Lower lobe of right lung (tissue), 2 donors: ENCODE measurements around the gene CDH23. TPM values are rescaled to one million over a fixed set of nuclear protein-coding genes. Genes with fewer than 3 reads are reported as not detected.

Source experiments
- ATAC-seq, 2 donors: fragments of 200-7000 bp; cut with Tn5 transposase; one replicate each; pipeline ENCODE4 v1.9.1; 2020 to 2022; ENCODE audit warnings: mild to moderate bottlenecking in 2 of 2, moderate library complexity in 2 of 2
- DNase-seq: peaks from one replicate; pipeline ENCODE4 v3.0.0-alpha.2; 2020
- H3K27ac ChIP-seq: fragments of 200-600 bp; one replicate; pipeline ENCODE4 v1.8.0; 2022
- H3K27me3 ChIP-seq: fragments of 200-600 bp; one replicate; pipeline ENCODE4 v1.8.0; 2022; ENCODE audit warnings: low read depth
- H3K36me3 ChIP-seq: fragments of 200-600 bp; one replicate; pipeline ENCODE4 v1.8.0; 2022; ENCODE audit warnings: mild to moderate bottlenecking
- H3K4me1 ChIP-seq: fragments of 200-600 bp; one replicate; pipeline ENCODE4 v1.8.0; 2022
- H3K4me3 ChIP-seq: fragments of 200-600 bp; one replicate; pipeline ENCODE4 v1.8.0; 2022; ENCODE audit warnings: mild to moderate bottlenecking
- H3K9me3 ChIP-seq: fragments of 200-600 bp; one replicate; pipeline ENCODE4 v1.8.0; 2022
- CTCF ChIP-seq: fragments of 200-600 bp; IDR thresholded peaks from one replicate; pipeline ENCODE4 v1.8.0; 2022; ENCODE audit warnings: antibody characterized with exemption, mild to moderate bottlenecking
- intact Hi-C: fragments of 100-400 bp; cut with DNase I; formaldehyde crosslinking; loops from one replicate; pipeline ENCODE4 v1.11.0; 2022
- total RNA-seq: library from RNA; stranded (reverse); fragmentation: NEBNext Ultra II Directional; extraction: Animal tissue kit (Norgen Biotek cat#: 25700); gene quantifications from one replicate; pipeline ENCODE4 v1.2.1, GENCODE V29; 2021
- donor health status: DM: no; HTN: yes; CAD: no; lungs with severe emphysema.

CDH23 gene
- total RNA-seq, 1 donor from 2014 or later: 9.4 TPM

DNA sequence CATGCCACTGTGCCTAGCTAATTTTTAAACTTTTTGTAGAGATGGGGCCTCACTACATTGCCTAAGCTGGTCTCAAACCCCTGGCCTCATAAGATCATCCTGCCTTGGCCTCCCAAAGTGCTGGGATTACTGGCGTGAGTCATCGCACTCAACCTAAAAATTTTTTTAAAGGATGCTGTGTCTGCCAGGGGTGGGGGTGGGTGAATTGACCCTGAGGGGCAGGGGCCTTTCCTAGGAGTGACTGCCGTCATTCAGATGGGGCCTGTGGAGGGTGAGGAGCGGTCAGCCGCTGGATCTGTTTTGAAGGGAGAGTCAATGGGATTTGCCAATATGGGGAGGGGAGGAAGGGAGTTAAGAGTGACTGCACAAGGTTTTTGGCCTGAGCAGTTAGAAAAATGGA is 233.4 kb downstream of the CDH23 start:
- no peak for DNase-seq
- no peaks in the 10 kb centered on the region for H3K4me1 ChIP-seq
- no peak overlapping the region for H3K27ac ChIP-seq
- ATAC-seq: no peak
- peaks cover 4% of the 10 kb centered on the region for H3K27me3 ChIP-seq
- H3K9me3 ChIP-seq: no peaks in the 10 kb centered on the region
- no peaks in the 10 kb centered on the region for H3K36me3 ChIP-seq
- intact Hi-C loops: no loop called here
- H3K4me3 ChIP-seq: no peak overlapping the region
- TF ChIP-seq CTCF: no peak

GRCh38 chr10:71631007-71631861 is 234.5 kb downstream of the CDH23 start:
- H3K27me3 ChIP-seq: peaks cover 4% of the 10 kb centered on the region
- DNase-seq (no peak), ATAC-seq (no peak)
- H3K27ac ChIP-seq: no peak overlapping the region
- H3K9me3 ChIP-seq: no peaks in the 10 kb centered on the region
- H3K4me3 ChIP-seq: no peak overlapping the region
- H3K36me3 ChIP-seq: no peaks in the 10 kb centered on the region
- H3K4me1 ChIP-seq: no peaks in the 10 kb centered on the region
- TF ChIP-seq CTCF: no peak
- intact Hi-C loops: no loop called here

- ATAC-seq (no peak), DNase-seq (no peak)
- H3K4me3 ChIP-seq: no peak overlapping the region
- H3K27ac ChIP-seq: no peak overlapping the region
- TF ChIP-seq CTCF: no peak
- no peaks in the 10 kb centered on the region for H3K9me3 ChIP-seq
- intact Hi-C loops: no loop called here
- H3K36me3 ChIP-seq: no peaks in the 10 kb centered on the region
- no peaks in the 10 kb centered on the region for H3K4me1 ChIP-seq
- H3K27me3 ChIP-seq: peaks cover 3% of the 10 kb centered on the region
Observed at GRCh38 chr10:71632200-71632820, 235.6 kb downstream of the CDH23 start.

- no peak for DNase-seq
- Histone ChIP-seq H3K4me1 (peaks cover under 1% of the 10 kb centered on the region), H3K36me3 (no peaks in the 10 kb centered on the region), H3K4me3 (no peak overlapping the region), H3K9me3 (no peaks in the 10 kb centered on the region), H3K27me3 (no peaks in the 10 kb centered on the region), H3K27ac (no peak overlapping the region)
- no peak for ATAC-seq
- no peak for TF ChIP-seq CTCF
- intact Hi-C loops: no loop called here
Observed at GRCh38 chr10:71632896-71633600, 236.3 kb downstream of the CDH23 start.

DNA sequence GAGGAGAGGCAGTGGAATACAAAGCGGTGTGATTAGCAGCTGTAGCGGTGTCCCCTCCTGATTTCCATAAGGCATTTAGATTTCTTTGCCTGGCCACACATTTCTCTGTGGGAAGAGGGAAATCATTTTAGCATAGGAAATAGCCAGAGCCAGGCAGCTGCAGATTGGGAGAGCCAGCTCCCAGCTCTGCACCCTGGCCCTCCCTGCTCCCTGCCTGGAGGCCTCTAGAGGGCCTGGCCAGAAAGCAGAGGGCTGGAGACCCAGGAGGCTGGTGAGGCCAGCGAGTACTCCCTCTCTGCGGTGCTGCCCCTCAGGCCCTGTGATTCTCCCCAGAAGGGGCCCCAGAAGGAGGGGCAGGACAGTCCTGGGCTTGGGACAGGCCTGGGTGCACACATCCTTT is 237.2 kb downstream of the CDH23 start:
- intact Hi-C loops: no loop called here
- ATAC-seq (no peak), DNase-seq (no peak)
- Histone ChIP-seq H3K27ac (no peak overlapping the region), H3K36me3 (no peaks in the 10 kb centered on the region), H3K27me3 (no peaks in the 10 kb centered on the region), H3K4me3 (no peak overlapping the region), H3K9me3 (no peaks in the 10 kb centered on the region), H3K4me1 (peaks cover 9% of the 10 kb centered on the region)
- no peak for TF ChIP-seq CTCF
